ENCODE results near the gene ASTN2. TPM values are rescaled to one million over a fixed set of nuclear protein-coding genes. Genes with fewer than 3 reads are reported as not detected.

The ASTN2 gene
- total and polyA plus RNA-seq, 2 experiments from 2014 or later: 5.6 to 7.7 TPM

DNA sequence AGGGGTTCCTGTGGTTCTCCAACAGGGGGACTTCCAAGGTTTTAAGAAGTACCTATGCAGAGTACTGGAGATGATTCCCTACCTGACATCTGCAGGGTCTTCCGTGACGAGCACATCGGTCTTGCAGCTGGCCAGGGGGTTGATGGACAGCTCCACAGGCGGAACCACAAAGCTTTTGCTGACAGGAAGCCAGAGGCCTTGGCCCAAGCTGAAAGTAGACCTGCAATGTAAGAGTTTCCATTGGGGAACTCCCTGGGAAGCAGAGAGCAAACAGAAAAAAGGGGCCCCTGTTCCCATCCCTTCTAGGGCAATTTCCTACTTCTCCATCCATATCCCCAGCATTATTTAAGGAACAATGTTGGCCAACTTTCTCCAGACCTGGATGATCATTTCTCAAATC lies 439.7 kb downstream of the ASTN2 start:
- TF ChIP-seq, protein P1, sequence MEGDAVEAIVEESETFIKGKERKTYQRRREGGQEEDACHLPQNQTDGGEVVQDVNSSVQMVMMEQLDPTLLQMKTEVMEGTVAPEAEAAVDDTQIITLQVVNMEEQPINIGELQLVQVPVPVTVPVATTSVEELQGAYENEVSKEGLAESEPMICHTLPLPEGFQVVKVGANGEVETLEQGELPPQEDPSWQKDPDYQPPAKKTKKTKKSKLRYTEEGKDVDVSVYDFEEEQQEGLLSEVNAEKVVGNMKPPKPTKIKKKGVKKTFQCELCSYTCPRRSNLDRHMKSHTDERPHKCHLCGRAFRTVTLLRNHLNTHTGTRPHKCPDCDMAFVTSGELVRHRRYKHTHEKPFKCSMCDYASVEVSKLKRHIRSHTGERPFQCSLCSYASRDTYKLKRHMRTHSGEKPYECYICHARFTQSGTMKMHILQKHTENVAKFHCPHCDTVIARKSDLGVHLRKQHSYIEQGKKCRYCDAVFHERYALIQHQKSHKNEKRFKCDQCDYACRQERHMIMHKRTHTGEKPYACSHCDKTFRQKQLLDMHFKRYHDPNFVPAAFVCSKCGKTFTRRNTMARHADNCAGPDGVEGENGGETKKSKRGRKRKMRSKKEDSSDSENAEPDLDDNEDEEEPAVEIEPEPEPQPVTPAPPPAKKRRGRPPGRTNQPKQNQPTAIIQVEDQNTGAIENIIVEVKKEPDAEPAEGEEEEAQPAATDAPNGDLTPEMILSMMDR (IDR thresholded peaks at IDR 0.05; ENCODE audit: low read depth, low read length): no peak

GRCh38 chr9:116966199-116966598 lies 448.7 kb downstream of the ASTN2 start:
- DNase-seq (ENCODE audit: low read depth in 1 of 2, low spot score in 1 of 2): no peak
- Histone ChIP-seq H3K27ac (no peak overlapping the region), H3K4me1 (ENCODE audit: low read depth) (no peaks in the 10 kb centered on the region), H3K36me3 (no peaks in the 10 kb centered on the region), H3K4me3 (no peak overlapping the region), H3K9me3 (ENCODE audit: low read depth) (no peaks in the 10 kb centered on the region), H3K27me3 (no peaks in the 10 kb centered on the region)
- TF ChIP-seq, protein P1 (IDR thresholded peaks at IDR 0.05; ENCODE audit: low read depth, low read length): no peak

More for the DNA sequence above, 439.7 kb downstream of the ASTN2 start:
- Histone ChIP-seq H3K27ac (no peak overlapping the region), H3K4me1 (ENCODE audit: low read depth) (no peaks in the 10 kb centered on the region), H3K4me3 (no peak overlapping the region), H3K9me3 (ENCODE audit: low read depth) (no peaks in the 10 kb centered on the region), H3K27me3 (no peaks in the 10 kb centered on the region), H3K36me3 (no peaks in the 10 kb centered on the region)
- no peak for DNase-seq (ENCODE audit: low read depth in 1 of 2, low spot score in 1 of 2)

DNA sequence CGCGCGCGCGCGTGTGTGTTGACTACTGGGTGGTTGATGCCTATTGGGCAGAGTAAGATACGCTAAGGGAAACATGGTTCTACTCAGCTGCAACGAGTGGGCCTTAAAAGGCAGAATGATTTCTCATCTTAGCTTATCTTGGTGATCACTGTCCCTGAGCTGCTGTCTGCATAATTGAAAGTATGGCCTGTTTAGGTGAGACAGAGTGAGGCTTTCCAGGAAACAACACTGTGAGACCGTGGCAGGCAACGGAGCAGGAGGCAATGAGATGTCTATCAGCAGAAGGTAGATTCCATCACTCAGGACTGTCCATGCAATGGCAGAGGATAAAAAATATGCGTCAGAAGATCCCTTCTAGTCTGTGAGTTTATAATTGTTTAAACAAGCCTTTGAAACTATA lies 450.6 kb downstream of the ASTN2 start:
- Histone ChIP-seq H3K4me3 (no peak overlapping the region), H3K4me1 (ENCODE audit: low read depth) (no peaks in the 10 kb centered on the region), H3K27ac (no peak overlapping the region), H3K27me3 (no peaks in the 10 kb centered on the region), H3K9me3 (ENCODE audit: low read depth) (no peaks in the 10 kb centered on the region), H3K36me3 (no peaks in the 10 kb centered on the region)
- DNase-seq (ENCODE audit: low read depth in 1 of 2, low spot score in 1 of 2): no peak
- TF ChIP-seq, protein P1 (IDR thresholded peaks at IDR 0.05; ENCODE audit: low read depth, low read length): no peak

DNA sequence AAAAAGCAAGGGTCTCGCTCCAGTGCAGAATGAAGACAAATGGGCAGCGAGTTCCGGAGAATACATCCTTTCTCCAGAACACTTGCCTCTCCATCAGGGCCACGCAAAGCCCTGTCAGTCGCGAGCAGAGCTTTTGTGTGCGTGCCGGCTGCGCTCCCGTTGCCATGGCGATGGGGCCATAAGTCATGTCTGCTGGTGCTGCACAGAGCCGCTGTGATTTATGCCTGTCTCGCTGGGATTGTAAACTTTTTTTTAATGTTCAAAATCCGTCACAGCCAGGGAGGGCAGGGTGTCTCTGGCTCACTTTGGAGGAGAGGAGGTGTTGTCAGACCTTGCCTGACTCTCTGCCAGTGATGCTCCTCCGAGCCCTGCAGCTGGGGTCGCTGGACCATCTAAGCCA lies 455.0 kb downstream of the ASTN2 start:
- H3K27ac ChIP-seq: no peak overlapping the region

DNA sequence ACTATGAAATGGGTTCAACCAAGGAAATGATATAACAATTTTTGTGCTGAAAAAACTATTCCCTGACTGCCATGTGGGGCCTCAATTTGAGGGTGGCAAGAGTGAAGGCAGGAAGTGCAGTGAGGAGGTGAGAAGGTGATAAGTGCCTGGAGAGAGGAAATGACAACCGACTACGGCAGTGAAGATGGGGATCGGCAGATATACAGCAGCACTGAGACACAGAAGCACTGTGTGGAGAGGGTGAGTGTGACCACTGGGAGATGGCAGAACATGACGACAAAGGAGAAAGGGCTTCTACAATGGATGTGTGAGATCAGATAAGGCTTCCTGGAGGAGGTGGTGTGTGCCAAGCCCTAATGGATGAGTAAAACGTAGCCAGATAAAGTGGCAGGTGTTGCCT lies 456.0 kb downstream of the ASTN2 start:
- Histone ChIP-seq H3K4me1 (ENCODE audit: low read depth) (no peaks in the 10 kb centered on the region), H3K4me3 (no peak overlapping the region), H3K9me3 (ENCODE audit: low read depth) (no peaks in the 10 kb centered on the region), H3K36me3 (no peaks in the 10 kb centered on the region), H3K27ac (no peak overlapping the region), H3K27me3 (no peaks in the 10 kb centered on the region)
- no peak for DNase-seq (ENCODE audit: low read depth in 1 of 2, low spot score in 1 of 2)
- TF ChIP-seq, protein P1 (IDR thresholded peaks at IDR 0.05; ENCODE audit: low read depth, low read length): no peak

More for the DNA sequence above, 455.0 kb downstream of the ASTN2 start:
- Histone ChIP-seq H3K27me3 (no peaks in the 10 kb centered on the region), H3K4me3 (no peak overlapping the region), H3K9me3 (ENCODE audit: low read depth) (no peaks in the 10 kb centered on the region), H3K4me1 (ENCODE audit: low read depth) (no peaks in the 10 kb centered on the region), H3K36me3 (no peaks in the 10 kb centered on the region)
- TF ChIP-seq, protein P1 (IDR thresholded peaks at IDR 0.05; ENCODE audit: low read depth, low read length): no peak
- DNase-seq (ENCODE audit: low read depth in 1 of 2, low spot score in 1 of 2): no peak

DNA sequence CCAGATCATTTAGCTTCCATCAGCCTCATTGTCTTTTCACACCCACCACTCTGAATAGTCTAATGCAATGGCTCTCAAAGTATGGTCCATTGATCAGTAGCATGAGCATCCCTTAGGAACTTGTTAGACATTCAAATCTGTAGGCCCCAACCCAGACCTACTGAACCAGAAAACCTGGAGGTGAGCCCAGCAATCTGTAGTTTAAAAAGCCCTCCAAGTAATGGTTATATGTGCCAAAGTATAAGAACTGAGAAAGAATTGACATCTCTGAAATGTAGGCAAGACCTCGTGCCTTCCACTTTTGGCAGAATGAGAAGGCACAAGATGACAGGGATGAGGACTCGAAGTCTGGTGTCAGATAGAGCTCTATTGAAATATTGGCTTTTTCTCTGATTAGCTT lies 460.1 kb downstream of the ASTN2 start:
- no peak for DNase-seq (ENCODE audit: low read depth in 1 of 2, low spot score in 1 of 2)
- Histone ChIP-seq H3K27me3 (no peaks in the 10 kb centered on the region), H3K36me3 (no peaks in the 10 kb centered on the region), H3K4me1 (ENCODE audit: low read depth) (no peaks in the 10 kb centered on the region), H3K4me3 (no peak overlapping the region), H3K9me3 (ENCODE audit: low read depth) (no peaks in the 10 kb centered on the region), H3K27ac (no peak overlapping the region)
- TF ChIP-seq, protein P1 (IDR thresholded peaks at IDR 0.05; ENCODE audit: low read depth, low read length): no peak
